ENCODE measurements around the gene COL8A1.
"Not testable (repeated sequence)": the region's sequence is repeated elsewhere in the genome, so short reads cannot be mapped to it uniquely, and the experiment has no call there.

Gene COL8A1

GRCh38 chr3:99638167-99638948 is at the start of gene COL8A1:
TSS of gene COL8A1 (plus strand) at chr3:99638594. CDS start at chr3:99790683, 152,089 bp downstream.
- DNase-seq: no peak
- TF ChIP-seq POLR2A (IDR thresholded peaks at IDR 0.05; ENCODE audit: low read length) (no peak), GATA1 (IDR thresholded peaks at IDR 0.05; ENCODE audit: low read depth, low read length) (no peak)

GRCh38 chr3:99589168-99589567 is 49.2 kb upstream of the COL8A1 start:
- not testable (repeated sequence) for DNase-seq

GRCh38 chr3:99599894-99600293 is 38.5 kb upstream of the COL8A1 start:
- no peak for TF ChIP-seq POLR2A (IDR thresholded peaks at IDR 0.05; ENCODE audit: low read length)
- no peak for TF ChIP-seq GATA1 (IDR thresholded peaks at IDR 0.05; ENCODE audit: low read depth, low read length)
- no peak for DNase-seq

- TF ChIP-seq GATA1 (IDR thresholded peaks at IDR 0.05; ENCODE audit: low read depth, low read length): no peak
- TF ChIP-seq POLR2A (IDR thresholded peaks at IDR 0.05; ENCODE audit: low read length): no peak
- no peak for DNase-seq
Measured at GRCh38 chr3:99601515-99601914, 36.9 kb upstream of the COL8A1 start.

GRCh38 chr3:99602183-99602582 is 36.2 kb upstream of the COL8A1 start:
- no peak for DNase-seq
- TF ChIP-seq GATA1 (IDR thresholded peaks at IDR 0.05; ENCODE audit: low read depth, low read length) (no peak), POLR2A (IDR thresholded peaks at IDR 0.05; ENCODE audit: low read length) (no peak)

GRCh38 chr3:99607151-99607550 is 31.2 kb upstream of the COL8A1 start:
- TF ChIP-seq GATA1 (IDR thresholded peaks at IDR 0.05; ENCODE audit: low read depth, low read length) (no peak), POLR2A (IDR thresholded peaks at IDR 0.05; ENCODE audit: low read length) (no peak)
- no peak for DNase-seq

GRCh38 chr3:99614768-99615167 is 23.6 kb upstream of the COL8A1 start:
- no peak for DNase-seq
- TF ChIP-seq GATA1 (IDR thresholded peaks at IDR 0.05; ENCODE audit: low read depth, low read length): no peak
- TF ChIP-seq POLR2A (IDR thresholded peaks at IDR 0.05; ENCODE audit: low read length): no peak

- DNase-seq: no peak
- TF ChIP-seq GATA1 (IDR thresholded peaks at IDR 0.05; ENCODE audit: low read depth, low read length) (no peak), POLR2A (IDR thresholded peaks at IDR 0.05; ENCODE audit: low read length) (no peak)
Measured at GRCh38 chr3:99620077-99620767, 18.2 kb upstream of the COL8A1 start.

GRCh38 chr3:99620976-99621375 is 17.4 kb upstream of the COL8A1 start:
- no peak for DNase-seq
- TF ChIP-seq GATA1 (IDR thresholded peaks at IDR 0.05; ENCODE audit: low read depth, low read length) (no peak), POLR2A (IDR thresholded peaks at IDR 0.05; ENCODE audit: low read length) (no peak)

GRCh38 chr3:99624496-99625236 is 13.7 kb upstream of the COL8A1 start:
- DNase-seq: no peak
- TF ChIP-seq GATA1 (IDR thresholded peaks at IDR 0.05; ENCODE audit: low read depth, low read length) (no peak), POLR2A (IDR thresholded peaks at IDR 0.05; ENCODE audit: low read length) (no peak)

GRCh38 chr3:99625237-99625622 is 13.2 kb upstream of the COL8A1 start:
- TF ChIP-seq GATA1 (IDR thresholded peaks at IDR 0.05; ENCODE audit: low read depth, low read length): no peak
- TF ChIP-seq POLR2A (IDR thresholded peaks at IDR 0.05; ENCODE audit: low read length): no peak
- DNase-seq: no peak

- DNase-seq: no peak
- TF ChIP-seq POLR2A (IDR thresholded peaks at IDR 0.05; ENCODE audit: low read length) (no peak), GATA1 (IDR thresholded peaks at IDR 0.05; ENCODE audit: low read depth, low read length) (no peak)
Measured at GRCh38 chr3:99625643-99626416, 12.6 kb upstream of the COL8A1 start.

GRCh38 chr3:99626417-99626788 is 12.0 kb upstream of the COL8A1 start:
- no peak for DNase-seq

More at GRCh38 chr3:99626417-99626788, 12.0 kb upstream of the COL8A1 start:
- TF ChIP-seq GATA1 (IDR thresholded peaks at IDR 0.05; ENCODE audit: low read depth, low read length) (no peak), POLR2A (IDR thresholded peaks at IDR 0.05; ENCODE audit: low read length) (no peak)
